Esophagus muscularis mucosa (tissue), 4 donors: Measurements from ENCODE around the gene ZNHIT6.

Source experiments
- EP300 ChIP-seq: sonication (generic); formaldehyde crosslinking; IDR thresholded peaks from one replicate; pipeline ENCODE4 v1.6.1; 2017; ENCODE audit warnings: antibody characterized with exemption
- POLR2A ChIP-seq: fragments of 450-650 bp; IDR thresholded peaks from one replicate; pipeline ENCODE4 v1.6.1; 2017; ENCODE audit warnings: antibody characterized with exemption, moderate library complexity, mild to moderate bottlenecking, low read depth
- POLR2AphosphoS5 ChIP-seq, 2 donors: sonication (generic); formaldehyde crosslinking; IDR thresholded peaks; one replicate each; pipeline ENCODE4 v1.6.1; 2017; ENCODE audit warnings: antibody characterized with exemption in 2 of 2
- TF ChIP-seq, protein P1 (sequence below), 3 experiments: fragments of 200-600 bp in 2 of 3; fragments of 450-650 bp in 1 of 3; sonication (generic) in 2 of 3; IDR thresholded peaks; one replicate each; pipeline ENCODE4 v1.5.1; 2017 to 2019; ENCODE audit warnings: antibody characterized with exemption in 3 of 3, mild to moderate bottlenecking in 2 of 3, moderate library complexity in 1 of 3

DNA sequence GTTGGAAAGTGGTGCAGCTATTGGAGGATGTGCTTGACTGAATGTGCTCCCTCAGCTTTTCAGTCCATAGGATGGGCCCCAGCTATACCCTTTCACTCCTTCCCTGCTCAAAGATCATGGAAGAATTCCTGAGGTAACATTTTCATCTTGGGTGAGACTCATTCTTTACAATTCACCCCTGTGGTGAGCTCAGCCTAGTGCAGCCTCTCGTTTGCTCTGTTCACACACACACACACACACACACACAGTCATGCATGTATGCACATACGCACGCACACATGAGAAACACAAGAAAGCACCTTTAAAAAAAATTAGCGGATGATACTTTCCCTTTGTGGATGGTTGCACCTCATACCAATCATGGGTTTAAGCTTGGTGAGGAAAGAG, 101.8 kb downstream of the ZNHIT6 start:
- TF ChIP-seq, protein P1, sequence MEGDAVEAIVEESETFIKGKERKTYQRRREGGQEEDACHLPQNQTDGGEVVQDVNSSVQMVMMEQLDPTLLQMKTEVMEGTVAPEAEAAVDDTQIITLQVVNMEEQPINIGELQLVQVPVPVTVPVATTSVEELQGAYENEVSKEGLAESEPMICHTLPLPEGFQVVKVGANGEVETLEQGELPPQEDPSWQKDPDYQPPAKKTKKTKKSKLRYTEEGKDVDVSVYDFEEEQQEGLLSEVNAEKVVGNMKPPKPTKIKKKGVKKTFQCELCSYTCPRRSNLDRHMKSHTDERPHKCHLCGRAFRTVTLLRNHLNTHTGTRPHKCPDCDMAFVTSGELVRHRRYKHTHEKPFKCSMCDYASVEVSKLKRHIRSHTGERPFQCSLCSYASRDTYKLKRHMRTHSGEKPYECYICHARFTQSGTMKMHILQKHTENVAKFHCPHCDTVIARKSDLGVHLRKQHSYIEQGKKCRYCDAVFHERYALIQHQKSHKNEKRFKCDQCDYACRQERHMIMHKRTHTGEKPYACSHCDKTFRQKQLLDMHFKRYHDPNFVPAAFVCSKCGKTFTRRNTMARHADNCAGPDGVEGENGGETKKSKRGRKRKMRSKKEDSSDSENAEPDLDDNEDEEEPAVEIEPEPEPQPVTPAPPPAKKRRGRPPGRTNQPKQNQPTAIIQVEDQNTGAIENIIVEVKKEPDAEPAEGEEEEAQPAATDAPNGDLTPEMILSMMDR (IDR thresholded peaks at IDR 0.05): no peak
- TF ChIP-seq POLR2A (no peak), EP300 (no peak), POLR2AphosphoS5 (IDR thresholded peaks at IDR 0.05) (no peak)
